HEK293 (cell line): ENCODE results near the gene SLC6A3.

Source experiments
- CTCF ChIA-PET: fragments of 350-600 bp; formaldehyde crosslinking; extraction: SDS; loops from one replicate; lab custom pipeline; 2021; ENCODE audit warnings: antibody characterized with exemption; lab: Yijun Ruan, JAX
- POLR2A ChIA-PET: fragments of 300-600 bp; formaldehyde crosslinking; extraction: SDS; loops from one replicate; lab custom pipeline; 2020; ENCODE audit warnings: antibody characterized with exemption, inconsistent platforms; lab: Yijun Ruan, JAX
- H3K27ac ChIP-seq: fragments of 200-500 bp; sonication (Bioruptor generic); 2 replicates; pipeline ENCODE4 v1.5.1; 2014; ENCODE audit warnings: low read depth, low read length, control low read depth, inconsistent platforms; ENCODE audit errors: extremely low read depth
- H3K36me3 ChIP-seq, 2 experiments: fragments of 200-500 bp in 1 of 2; sonication (Bioruptor generic) in 1 of 2; 1 replicate in 1 of 2; 2 replicates in 1 of 2; pipeline ENCODE4 v1.5.1; 2014 to 2017; ENCODE audit warnings: inconsistent platforms in 2 of 2, low read length in 2 of 2; ENCODE audit not compliant: control insufficient read depth in 2 of 2, insufficient read depth in 1 of 2
- H3K4me1 ChIP-seq: fragments of 200-500 bp; sonication (Bioruptor generic); 2 replicates; pipeline ENCODE4 v1.5.1; 2014; ENCODE audit warnings: mild to moderate bottlenecking, low read length, inconsistent platforms; ENCODE audit not compliant: control insufficient read depth, insufficient read depth
- H3K4me3 ChIP-seq: 2 replicates; pipeline ENCODE4 v1.5.1; 2011; ENCODE audit warnings: low read depth, mild to moderate bottlenecking, control low read depth, low read length, moderate library complexity
- H3K9me3 ChIP-seq: fragments of 200-500 bp; sonication (Bioruptor generic); 2 replicates; pipeline ENCODE4 v1.5.1; 2014; ENCODE audit warnings: low read depth, low read length, inconsistent platforms; ENCODE audit not compliant: control insufficient read depth, insufficient read depth
- CTCF ChIP-seq: fragments of 450-650 bp; formaldehyde crosslinking; IDR thresholded peaks from 2 replicates; pipeline ENCODE4 v1.5.1; 2016; ENCODE audit warnings: missing biosample characterization, missing genetic modification characterization
- GLI2 ChIP-seq: fragments of 450-650 bp; formaldehyde crosslinking; IDR thresholded peaks from 2 replicates; pipeline ENCODE4; 2017; ENCODE audit warnings: missing biosample characterization, missing genetic modification characterization, low read depth, borderline replicate concordance
- MZF1 ChIP-seq: fragments of 450-650 bp; formaldehyde crosslinking; IDR thresholded peaks from 2 replicates; pipeline ENCODE4 v1.5.1; 2017; ENCODE audit warnings: missing biosample characterization, missing genetic modification characterization, borderline replicate concordance
- ZBTB26 ChIP-seq: fragments of 450-650 bp; formaldehyde crosslinking; optimal IDR thresholded peaks from 2 replicates; pipeline ENCODE3; 2016; ENCODE audit warnings: missing biosample characterization, mild to moderate bottlenecking, missing genetic modification characterization
- ZBTB48 ChIP-seq: fragments of 450-650 bp; formaldehyde crosslinking; IDR thresholded peaks from 2 replicates; pipeline ENCODE4 v1.5.1; 2016; ENCODE audit warnings: missing biosample characterization, missing genetic modification characterization
- ZFP69B ChIP-seq: fragments of 450-650 bp; formaldehyde crosslinking; IDR thresholded peaks from 2 replicates; pipeline ENCODE4 v1.5.1; 2016; ENCODE audit warnings: missing biosample characterization, missing genetic modification characterization
- ZNF10 ChIP-seq: fragments of 450-650 bp; formaldehyde crosslinking; IDR thresholded peaks from 2 replicates; pipeline ENCODE4 v1.5.1; 2017; ENCODE audit warnings: missing biosample characterization, missing genetic modification characterization
- ZNF2 ChIP-seq: fragments of 450-650 bp; formaldehyde crosslinking; IDR thresholded peaks from 2 replicates; pipeline ENCODE4 v1.5.1; 2016; ENCODE audit warnings: missing biosample characterization, missing genetic modification characterization
- ZNF280D ChIP-seq: fragments of 450-650 bp; formaldehyde crosslinking; IDR thresholded peaks from 2 replicates; pipeline ENCODE4 v1.5.1; 2016; ENCODE audit warnings: missing biosample characterization, missing genetic modification characterization
- ZNF311 ChIP-seq: fragments of 450-650 bp; formaldehyde crosslinking; IDR thresholded peaks from 2 replicates; pipeline ENCODE4 v1.5.1; 2017; ENCODE audit warnings: missing biosample characterization, missing genetic modification characterization, borderline replicate concordance
- ZNF335 ChIP-seq: fragments of 450-650 bp; formaldehyde crosslinking; conservative IDR thresholded peaks from 2 replicates; pipeline ENCODE4 v1.5.1; 2016; ENCODE audit warnings: missing biosample characterization, missing genetic modification characterization
- ZNF416 ChIP-seq: fragments of 450-650 bp; formaldehyde crosslinking; IDR thresholded peaks from 2 replicates; pipeline ENCODE4 v1.5.1; 2016; ENCODE audit warnings: missing biosample characterization, missing genetic modification characterization
- ZNF521 ChIP-seq: fragments of 450-650 bp; formaldehyde crosslinking; IDR thresholded peaks from 2 replicates; pipeline ENCODE4 v1.5.1; 2017; ENCODE audit warnings: missing biosample characterization, mild to moderate bottlenecking, missing genetic modification characterization
- ZNF529 ChIP-seq: fragments of 450-650 bp; formaldehyde crosslinking; IDR thresholded peaks from 2 replicates; pipeline ENCODE4 v1.5.1; 2017; ENCODE audit warnings: missing genetic modification characterization, missing biosample characterization; ENCODE audit not compliant: insufficient replicate concordance
- ZNF555 ChIP-seq: fragments of 450-650 bp; formaldehyde crosslinking; conservative IDR thresholded peaks from 2 replicates; pipeline ENCODE4 v1.5.1; 2017; ENCODE audit warnings: missing biosample characterization, mild to moderate bottlenecking, missing genetic modification characterization, inconsistent platforms
- ZNF561 ChIP-seq: fragments of 450-650 bp; IDR thresholded peaks from 2 replicates; pipeline ENCODE4 v1.5.1; 2018; ENCODE audit warnings: missing biosample characterization, missing genetic modification characterization, borderline replicate concordance
- ZNF645 ChIP-seq: fragments of 450-650 bp; formaldehyde crosslinking; IDR thresholded peaks from 2 replicates; pipeline ENCODE4; 2016; ENCODE audit warnings: missing biosample characterization, missing genetic modification characterization
- ZNF776 ChIP-seq: fragments of 450-650 bp; formaldehyde crosslinking; IDR thresholded peaks from 2 replicates; pipeline ENCODE4 v1.5.0; 2017; ENCODE audit warnings: missing biosample characterization, missing genetic modification characterization, borderline replicate concordance
- ZNF830 ChIP-seq: fragments of 450-650 bp; IDR thresholded peaks from 2 replicates; pipeline ENCODE4 v1.5.0; 2018; ENCODE audit warnings: missing biosample characterization, missing genetic modification characterization, low read depth, mild to moderate bottlenecking, moderate library complexity
- TF ChIP-seq, protein P1 (sequence below): fragments of 450-650 bp; formaldehyde crosslinking; IDR thresholded peaks from 2 replicates; pipeline ENCODE4 v1.5.1; 2016; ENCODE audit warnings: missing biosample characterization, missing genetic modification characterization

SLC6A3 gene

DNA sequence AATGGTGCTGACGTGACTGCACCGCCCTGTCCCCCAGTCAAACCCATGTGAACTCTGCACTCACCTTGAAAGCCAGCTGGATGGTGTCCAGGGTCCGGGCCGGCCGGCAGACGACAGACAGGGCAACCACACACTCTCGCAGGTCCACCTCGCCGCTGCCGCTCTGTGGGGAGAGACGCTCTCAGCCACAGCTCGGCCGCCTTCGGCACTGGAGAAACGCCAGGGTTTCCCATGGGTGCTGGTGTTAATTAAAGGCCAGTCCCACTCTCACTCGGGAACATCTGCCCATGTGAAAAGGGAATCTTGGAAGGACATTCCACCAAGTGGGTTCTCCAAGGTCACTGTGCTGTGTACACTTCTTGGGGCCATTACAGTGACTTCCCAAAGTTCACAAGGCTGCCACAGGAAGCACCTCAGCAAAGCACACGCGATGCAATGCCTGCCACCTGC is 25.5 kb upstream of the SLC6A3 start:
- POLR2A ChIA-PET: no interaction called here
- CTCF ChIA-PET: interaction anchor here (0.7 kb wide), 1 partner anchor 297 kb away, joined by 4 read pairs; no protein-coding TSS in a partner anchor
- no peak for TF ChIP-seq ZNF10 (tag by site-specific recombination)
- no peak for TF ChIP-seq ZNF416 (tag by site-specific recombination)
- no peak for TF ChIP-seq GLI2 (tag by site-specific recombination)
- TF ChIP-seq ZNF311 (tag by site-specific recombination): no peak
- no peak for TF ChIP-seq ZNF561
- no peak for TF ChIP-seq ZBTB26 (tag by site-specific recombination)
- TF ChIP-seq ZNF335 (tag by site-specific recombination): no peak
- TF ChIP-seq ZNF280D: no peak
- TF ChIP-seq ZNF645 (tag by site-specific recombination): no peak
- no peak for TF ChIP-seq MZF1 (tag by site-specific recombination)
- TF ChIP-seq ZFP69B (tag by site-specific recombination): no peak
- no peak for TF ChIP-seq ZNF521 (tag by site-specific recombination)
- no peak for TF ChIP-seq ZNF529 (tag by site-specific recombination)
- TF ChIP-seq ZNF776 (tag by site-specific recombination): no peak
- TF ChIP-seq CTCF (tag by site-specific recombination): no peak
- TF ChIP-seq, protein P1, sequence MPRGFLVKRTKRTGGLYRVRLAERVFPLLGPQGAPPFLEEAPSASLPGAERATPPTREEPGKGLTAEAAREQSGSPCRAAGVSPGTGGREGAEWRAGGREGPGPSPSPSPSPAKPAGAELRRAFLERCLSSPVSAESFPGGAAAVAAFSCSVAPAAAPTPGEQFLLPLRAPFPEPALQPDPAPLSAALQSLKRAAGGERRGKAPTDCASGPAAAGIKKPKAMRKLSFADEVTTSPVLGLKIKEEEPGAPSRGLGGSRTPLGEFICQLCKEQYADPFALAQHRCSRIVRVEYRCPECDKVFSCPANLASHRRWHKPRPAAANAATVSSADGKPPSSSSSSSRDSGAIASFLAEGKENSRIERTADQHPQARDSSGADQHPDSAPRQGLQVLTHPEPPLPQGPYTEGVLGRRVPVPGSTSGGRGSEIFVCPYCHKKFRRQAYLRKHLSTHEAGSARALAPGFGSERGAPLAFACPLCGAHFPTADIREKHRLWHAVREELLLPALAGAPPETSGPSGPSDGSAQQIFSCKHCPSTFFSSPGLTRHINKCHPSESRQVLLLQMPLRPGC: no peak
- TF ChIP-seq ZNF2 (tag by site-specific recombination): no peak
- TF ChIP-seq ZNF555 (tag by site-specific recombination): no peak
- no peak for TF ChIP-seq ZNF830
- no peak for TF ChIP-seq ZBTB48 (tag by site-specific recombination)
- no peaks in the 10 kb centered on the region for H3K4me1 ChIP-seq
- no peak overlapping the region for H3K4me3 ChIP-seq
- no peak overlapping the region for H3K27ac ChIP-seq
- no peaks in the 10 kb centered on the region for H3K9me3 ChIP-seq
- H3K36me3 ChIP-seq: peaks cover 0 to 91% of the 10 kb centered on the region in 2 experiments; a peak in 2 of 3 replicates
